ENCODE data around the gene GPATCH8.
"Not testable (repeated sequence)": the region's sequence is repeated elsewhere in the genome, so short reads cannot be mapped to it uniquely, and the experiment has no call there.

The GPATCH8 gene

DNA sequence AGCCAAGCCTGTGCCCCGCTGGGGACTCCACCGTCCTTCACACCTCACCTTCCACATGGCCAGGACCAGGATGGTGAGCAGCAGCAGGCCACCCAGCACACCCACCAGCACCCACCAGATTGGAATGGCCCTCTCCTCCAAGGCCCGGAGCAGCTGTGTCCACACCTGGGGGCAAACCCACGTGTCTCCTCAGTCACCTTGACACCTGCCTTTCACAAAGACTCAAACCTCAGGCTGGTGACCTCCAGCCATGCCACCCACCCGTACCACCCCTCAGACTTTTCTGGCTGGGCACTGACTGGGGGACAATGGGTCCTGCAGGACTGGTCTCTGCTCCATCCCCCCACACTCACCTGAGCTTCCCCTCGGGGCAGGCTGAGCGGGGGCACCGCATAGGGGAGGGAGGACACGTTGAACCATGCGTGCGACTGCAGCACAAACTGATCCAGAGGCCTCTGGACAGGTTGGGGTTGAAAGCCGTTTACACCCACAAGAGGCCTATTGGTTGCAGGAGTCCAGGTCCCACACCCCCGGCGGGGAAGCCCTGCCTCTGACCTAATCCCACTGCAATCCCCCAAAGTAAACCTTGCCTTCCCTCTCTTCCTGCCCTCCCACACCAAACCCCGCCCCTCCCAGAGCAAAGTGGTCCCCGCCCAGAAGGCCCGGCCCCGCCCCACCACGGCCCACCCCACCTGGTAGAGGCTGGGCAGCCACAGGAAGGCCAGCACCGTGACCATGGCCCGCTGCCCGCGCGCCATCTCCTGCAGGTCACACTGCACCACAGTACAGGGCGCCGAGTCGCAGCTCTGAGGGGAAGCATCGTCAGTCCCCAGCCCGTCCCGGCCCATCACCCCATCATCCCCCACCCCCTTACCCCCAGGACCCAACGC, 128.7 kb downstream of the GPATCH8 start:
- DNase-seq, result peak; percentile 92

GRCh38 chr17:44372036-44372435, 131.2 kb downstream of the GPATCH8 start:
- DNase-seq, result no peak

GRCh38 chr17:44369414-44370023, 133.7 kb downstream of the GPATCH8 start:
- not testable (repeated sequence) for DNase-seq

DNA sequence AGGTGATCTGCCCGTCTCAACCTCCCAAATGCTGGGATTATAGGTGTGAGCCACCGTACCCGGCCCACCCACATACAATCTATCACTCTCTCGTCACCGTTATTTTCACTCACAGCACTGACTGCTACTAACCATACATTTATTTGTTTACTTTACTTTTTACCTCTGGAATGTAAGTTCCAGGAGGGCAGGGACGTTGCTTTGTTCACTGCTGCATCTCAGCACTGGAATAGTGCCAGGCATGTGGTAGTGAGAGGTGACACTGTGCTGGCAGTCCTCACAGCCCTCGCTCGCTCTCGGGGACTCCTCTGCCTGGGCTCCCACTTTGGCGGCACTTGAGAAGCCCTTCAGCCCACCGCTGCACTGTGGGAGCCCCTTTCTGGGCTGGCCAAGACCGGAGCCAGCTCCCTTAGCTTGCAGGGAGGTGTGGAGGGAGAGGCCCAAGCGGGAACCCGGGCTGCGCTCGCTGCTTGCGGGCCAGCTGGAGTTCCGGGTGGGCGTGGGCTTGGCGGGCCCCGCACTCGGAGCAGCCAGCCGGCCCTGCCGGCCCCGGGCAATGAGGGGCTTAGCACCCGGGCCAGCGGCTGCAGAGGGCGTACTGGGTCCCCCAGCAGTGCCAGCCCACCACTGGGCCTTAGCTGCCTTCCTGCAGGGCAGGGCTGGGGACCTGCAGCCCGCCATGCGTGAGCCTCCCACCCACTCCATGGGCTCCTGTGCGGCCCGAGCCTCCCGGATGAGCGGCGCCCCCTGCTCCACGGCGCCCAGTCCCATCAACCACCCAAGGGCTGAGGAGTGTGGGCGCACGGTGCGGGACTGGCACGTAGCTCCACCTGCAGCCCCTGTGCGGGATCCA, 134.6 kb downstream of the GPATCH8 start:
- DNase-seq, result not testable (repeated sequence)

GRCh38 chr17:44367231-44367979, 135.8 kb downstream of the GPATCH8 start:
- peak; percentile 72 for DNase-seq

DNA sequence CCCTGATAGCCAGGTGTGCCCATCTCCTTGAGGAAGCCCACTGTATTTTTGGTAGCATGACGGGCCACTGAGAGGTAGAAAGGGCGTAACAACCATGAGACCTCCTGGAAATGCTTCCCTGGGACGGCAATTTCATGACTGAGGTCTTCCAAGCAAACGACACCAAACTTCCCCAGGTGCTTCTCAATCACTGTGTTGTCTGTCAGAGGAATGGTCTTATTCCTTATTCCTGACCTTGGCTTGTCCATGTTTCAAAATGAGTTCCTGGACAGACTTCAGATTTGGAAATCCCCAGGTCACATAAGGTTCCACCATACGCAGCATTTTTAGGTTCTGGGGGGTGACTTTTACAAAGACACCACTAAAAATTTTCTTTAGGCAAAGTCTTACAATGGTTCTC, 138.2 kb downstream of the GPATCH8 start:
- not testable (repeated sequence) for DNase-seq

DNA sequence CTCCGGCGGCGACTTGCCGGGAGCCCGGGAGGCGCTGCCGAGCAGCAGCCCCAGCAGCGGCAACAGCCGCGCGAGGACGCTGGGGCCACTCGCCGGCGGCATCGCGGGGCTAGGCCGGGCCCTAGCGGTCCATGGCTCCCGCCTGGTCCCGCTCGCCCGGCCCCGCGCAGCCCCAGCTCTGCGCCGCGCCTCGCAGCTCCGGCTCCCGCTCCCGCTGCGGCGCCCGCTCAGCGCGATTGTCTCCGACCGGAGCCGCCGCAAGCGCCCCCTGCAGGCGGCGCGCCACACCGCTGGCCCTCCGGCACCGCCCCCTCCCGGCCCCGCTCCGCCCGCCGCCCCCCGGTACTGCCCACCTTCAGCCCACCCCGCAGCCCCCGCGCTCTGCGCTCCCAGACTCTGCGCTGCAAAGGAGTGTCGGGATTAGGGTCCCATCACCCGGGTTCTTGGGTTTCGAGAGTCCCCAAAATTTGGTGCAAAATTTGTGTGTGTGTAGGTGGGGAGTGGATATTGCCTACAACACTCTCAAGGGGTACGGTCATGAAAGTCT, 139.5 kb downstream of the GPATCH8 start, which contains the start of gene FAM171A2:
Gene FAM171A2 (minus strand): TSS at position 241 of the 547 bp plus-strand sequence. CDS start 139 bp downstream, at position 102.
- DNase-seq, result peak; percentile 81

GRCh38 chr17:44362949-44363612, 140.1 kb downstream of the GPATCH8 start:
- peak; percentile 65 for DNase-seq

GRCh38 chr17:44362459-44362948, 140.7 kb downstream of the GPATCH8 start:
- peak; percentile 32 for DNase-seq

- DNase-seq, result peak; percentile 70
Observed at GRCh38 chr17:44361292-44362260, 141.6 kb downstream of the GPATCH8 start.

- DNase-seq, result peak; percentile 52
Observed at GRCh38 chr17:44360826-44361225, 142.4 kb downstream of the GPATCH8 start.

GRCh38 chr17:44360144-44360533, 143.1 kb downstream of the GPATCH8 start:
- DNase-seq, result no peak

- DNase-seq, result no peak
Observed at GRCh38 chr17:44359458-44360143, 143.6 kb downstream of the GPATCH8 start.

DNA sequence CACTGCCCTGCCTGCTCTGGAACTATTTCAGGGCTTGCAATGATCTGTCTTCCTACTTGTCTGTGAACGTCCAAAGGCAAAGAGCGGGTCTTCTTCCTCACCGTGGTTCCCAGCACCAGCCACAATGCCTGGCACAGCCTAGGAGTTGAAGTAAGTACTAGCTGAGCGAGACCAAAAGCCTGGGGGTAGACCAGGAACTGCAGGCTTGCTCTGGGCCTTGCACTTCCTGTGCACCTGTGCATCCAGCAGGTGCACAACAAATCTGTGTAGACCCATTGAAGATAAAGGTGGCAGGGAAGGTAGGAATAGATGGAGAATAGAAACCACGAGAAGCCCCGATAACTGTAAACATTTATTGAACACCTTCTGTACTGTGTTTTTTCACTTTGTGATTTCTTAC, 144.2 kb downstream of the GPATCH8 start:
- DNase-seq, result no peak

DNA sequence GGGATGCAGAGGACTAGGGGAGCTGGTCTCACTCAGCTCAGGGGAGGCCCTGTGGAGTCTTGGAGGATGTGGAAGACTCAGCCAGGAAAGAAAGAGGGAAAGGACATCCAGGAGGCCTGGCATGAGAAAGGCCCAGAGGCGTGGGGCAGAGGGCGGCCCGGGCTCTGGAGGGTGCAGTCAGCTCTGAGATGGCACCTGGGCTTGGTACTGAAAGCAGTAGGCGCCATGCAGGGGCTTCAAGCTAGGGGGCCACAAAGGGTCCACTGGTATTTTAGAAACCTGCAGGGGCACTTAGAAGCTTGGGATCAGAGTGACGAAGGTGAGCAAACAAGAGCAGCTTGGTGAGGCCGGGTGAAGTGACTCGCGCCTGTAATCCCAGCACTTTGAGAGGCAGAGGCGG, 145.1 kb downstream of the GPATCH8 start:
- DNase-seq, result no peak

DNA sequence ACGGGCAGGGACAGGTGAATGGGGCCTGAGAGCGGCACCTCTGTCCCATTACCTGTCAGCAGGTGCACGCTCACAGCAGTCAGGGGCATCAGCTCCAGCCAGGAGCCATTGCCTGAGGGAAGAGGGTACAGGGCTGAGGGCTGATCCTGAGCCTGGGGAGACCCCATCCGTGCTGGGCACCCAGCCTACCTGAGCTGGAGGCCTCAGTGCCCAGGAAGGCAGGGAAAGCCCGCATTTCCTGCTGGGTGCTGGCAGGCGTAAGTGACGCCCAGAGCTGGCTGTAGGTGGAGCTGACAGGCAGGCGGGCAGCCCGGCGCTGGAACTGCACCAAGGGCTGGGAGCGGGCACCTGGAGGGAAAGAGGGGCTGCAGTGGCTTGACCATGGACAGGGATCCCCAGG, 147.0 kb downstream of the GPATCH8 start:
- DNase-seq, result no peak

- no peak for DNase-seq
Observed at GRCh38 chr17:44355642-44356099, 147.5 kb downstream of the GPATCH8 start.

DNA sequence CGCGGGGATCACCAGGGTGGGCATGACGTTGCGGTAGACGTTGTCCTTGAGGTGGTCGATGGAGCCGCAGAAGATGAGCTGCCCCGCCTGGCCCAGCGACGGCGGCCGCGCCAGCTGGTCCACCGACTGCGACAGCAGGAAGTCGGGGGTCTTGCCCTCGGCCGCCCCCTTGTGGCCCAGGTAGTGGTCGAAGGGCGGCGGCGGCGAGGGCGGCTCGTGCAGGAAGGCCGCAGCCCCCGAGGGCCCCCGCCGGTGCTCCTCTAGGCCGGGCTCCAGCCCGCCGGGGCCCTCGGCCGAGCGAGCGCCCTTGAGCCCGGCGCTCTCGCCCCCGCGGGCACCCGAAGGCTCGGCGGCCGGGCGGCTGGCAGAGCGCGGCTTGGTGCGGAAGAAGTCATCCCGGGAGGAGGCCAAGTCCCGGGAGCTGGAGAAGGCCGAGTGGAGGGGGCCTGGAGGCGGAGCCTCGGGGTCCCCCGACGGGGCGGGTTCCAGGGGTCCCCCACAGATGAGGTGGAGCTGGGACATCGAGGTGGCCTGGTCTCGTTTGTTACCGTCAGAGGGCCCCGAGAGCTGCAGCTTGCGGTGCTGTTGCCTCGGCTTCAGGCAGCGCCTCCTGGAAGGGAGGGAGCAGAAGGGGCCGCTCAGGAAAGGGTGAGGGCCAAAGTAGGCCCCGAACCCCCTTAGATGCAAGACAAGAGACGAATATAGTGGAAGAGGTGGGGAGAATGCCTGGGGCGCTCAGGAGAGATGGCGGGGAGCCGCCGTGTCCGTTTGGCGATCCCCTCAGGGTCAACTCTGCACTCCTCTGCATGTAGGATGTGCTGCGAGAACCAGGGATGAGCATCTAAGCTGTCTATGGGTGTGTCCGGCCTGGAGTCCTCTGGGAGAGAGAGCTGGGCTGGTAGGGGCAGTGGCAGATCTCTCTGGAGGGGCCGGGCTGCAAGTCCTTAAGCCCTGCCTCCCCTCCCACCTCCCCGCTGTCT, 148.3 kb downstream of the GPATCH8 start:
- peak; percentile 85 for DNase-seq
